GM12874 (cell line): Measurements from ENCODE around the gene SKAP1.
A peak's percentile ranks its signal among the peaks of the same experiment; 100 is the strongest.

Experiments used
- CTCF ChIP-seq: IDR thresholded peaks from 2 replicates; pipeline ENCODE4 v1.5.1; 2011; ENCODE audit warnings: low read depth, mild to moderate bottlenecking, control low read depth, low read length, moderate library complexity; ENCODE audit not compliant: insufficient read depth

Gene SKAP1

GRCh38 chr17:48131216-48131824 lies 298.7 kb downstream of the SKAP1 start:
- peak; percentile 72 for TF ChIP-seq CTCF

GRCh38 chr17:48129981-48130380 lies 300.0 kb downstream of the SKAP1 start:
- TF ChIP-seq CTCF = no peak

- TF ChIP-seq CTCF = no peak
Measured at GRCh38 chr17:48128400-48128799, 301.6 kb downstream of the SKAP1 start.

- TF ChIP-seq CTCF = no peak
Measured at GRCh38 chr17:48127371-48128051, 302.5 kb downstream of the SKAP1 start.

GRCh38 chr17:48126532-48126850 lies 303.5 kb downstream of the SKAP1 start:
- no peak for TF ChIP-seq CTCF

GRCh38 chr17:48125829-48126531 lies 304.0 kb downstream of the SKAP1 start:
- no peak for TF ChIP-seq CTCF

GRCh38 chr17:48123776-48124388 lies 306.1 kb downstream of the SKAP1 start:
- TF ChIP-seq CTCF = no peak
